Measurements from ENCODE around the gene GALNT2. TPM values are rescaled to one million over a fixed set of nuclear protein-coding genes. Genes with fewer than 3 reads are reported as not detected.

GALNT2 gene
- total and polyA plus RNA-seq, 2 donors (not counting 1 experiment from before 2014, with no cell fraction given): 19.0 to 184 TPM

DNA sequence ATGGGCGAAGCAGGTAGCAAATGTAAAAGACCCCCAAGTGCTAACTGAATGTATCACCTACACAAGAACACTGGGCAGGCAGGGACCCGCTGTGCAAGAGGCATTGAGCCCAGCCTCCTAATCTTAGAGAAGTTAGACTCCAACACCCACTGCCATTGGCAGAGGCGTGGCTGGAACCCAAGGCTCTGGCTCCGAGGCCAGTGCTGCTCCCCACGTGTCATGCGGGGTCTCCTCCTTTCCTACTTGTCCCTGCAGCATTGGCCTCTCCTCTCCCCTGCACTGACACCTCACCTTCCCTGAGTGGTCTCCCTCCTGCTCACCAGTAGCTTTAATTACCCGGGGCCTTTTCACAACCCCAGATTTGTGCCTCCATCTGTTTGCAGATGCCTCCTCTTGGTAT lies 107.0 kb downstream of the GALNT2 start:
- Mint-ChIP-seq H3K9me3 (ENCODE audit: insufficient read depth) (no peaks in the 10 kb centered on the region), H3K27ac (no peak overlapping the region), H3K4me3 (no peak overlapping the region), H3K27me3 (no peaks in the 10 kb centered on the region), H3K4me1 (peaks cover 56% of the 10 kb centered on the region)
- no peak for DNase-seq
- ChIA-PET POLR2A (no interaction called here), CTCF (interaction anchor here (0.8 kb wide), 1 partner anchor 514 kb away, joined by 3 read pairs; no protein-coding TSS in a partner anchor)
- no peak overlapping the region for H2AFZ ChIP-seq (ENCODE audit: insufficient read depth, low read depth, low read length, poor library complexity, severe bottlenecking)
- no peaks in the 10 kb centered on the region for H3K27me3 ChIP-seq (replicated peaks in 1 of 4; ENCODE audit: control extremely low read depth in 1 of 4, control insufficient read depth in 3 of 4, insufficient read depth in 4 of 4, low read length in 3 of 4)
- no peak overlapping the region for H3K4me3 ChIP-seq (ENCODE audit: control extremely low read depth in 1 of 5, extremely low read depth in 1 of 5, insufficient read depth in 1 of 5, low read depth in 2 of 5, low read length in 4 of 5)
- TF ChIP-seq EZH2 (IDR thresholded peaks at IDR 0.05; ENCODE audit: borderline replicate concordance, insufficient read depth, low read depth, low read length, poor library complexity, severe bottlenecking): no peak
- TF ChIP-seq, protein P1, sequence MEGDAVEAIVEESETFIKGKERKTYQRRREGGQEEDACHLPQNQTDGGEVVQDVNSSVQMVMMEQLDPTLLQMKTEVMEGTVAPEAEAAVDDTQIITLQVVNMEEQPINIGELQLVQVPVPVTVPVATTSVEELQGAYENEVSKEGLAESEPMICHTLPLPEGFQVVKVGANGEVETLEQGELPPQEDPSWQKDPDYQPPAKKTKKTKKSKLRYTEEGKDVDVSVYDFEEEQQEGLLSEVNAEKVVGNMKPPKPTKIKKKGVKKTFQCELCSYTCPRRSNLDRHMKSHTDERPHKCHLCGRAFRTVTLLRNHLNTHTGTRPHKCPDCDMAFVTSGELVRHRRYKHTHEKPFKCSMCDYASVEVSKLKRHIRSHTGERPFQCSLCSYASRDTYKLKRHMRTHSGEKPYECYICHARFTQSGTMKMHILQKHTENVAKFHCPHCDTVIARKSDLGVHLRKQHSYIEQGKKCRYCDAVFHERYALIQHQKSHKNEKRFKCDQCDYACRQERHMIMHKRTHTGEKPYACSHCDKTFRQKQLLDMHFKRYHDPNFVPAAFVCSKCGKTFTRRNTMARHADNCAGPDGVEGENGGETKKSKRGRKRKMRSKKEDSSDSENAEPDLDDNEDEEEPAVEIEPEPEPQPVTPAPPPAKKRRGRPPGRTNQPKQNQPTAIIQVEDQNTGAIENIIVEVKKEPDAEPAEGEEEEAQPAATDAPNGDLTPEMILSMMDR (IDR thresholded peaks at IDR 0.05): no peak
- no peaks in the 10 kb centered on the region for H4K20me1 ChIP-seq (ENCODE audit: control insufficient read depth, insufficient read depth, low read length, poor library complexity, severe bottlenecking)
- peaks cover 57% of the 10 kb centered on the region for H3K79me2 ChIP-seq (ENCODE audit: control insufficient read depth, insufficient read depth, low read length)
- H3K9ac ChIP-seq (ENCODE audit: low read length): no peak overlapping the region
- intact Hi-C loops (cut with micrococcal nuclease): no loop called here
- 95% methylated on average over 7 of the region's 7 CpGs for WGBS (ENCODE audit: insufficient coverage)
- peaks cover 0 to 2% of the 10 kb centered on the region in 2 experiments for H3K36me3 ChIP-seq (replicated peaks in 1 of 2; ENCODE audit: control extremely low read depth in 1 of 2, control insufficient read depth in 1 of 2, extremely low read depth in 1 of 2, insufficient read depth in 2 of 2, low read length in 1 of 2)
- H3K4me2 ChIP-seq (replicated peaks; ENCODE audit: low read depth, low read length, poor library complexity, severe bottlenecking): no peak overlapping the region
- no peak for ATAC-seq (ENCODE audit: low read depth)
- no peak overlapping the region for H3K27ac ChIP-seq (ENCODE audit: low read length in 2 of 2)
- H3K4me1 ChIP-seq (ENCODE audit: control insufficient read depth in 2 of 2, insufficient read depth in 2 of 2, low read length in 2 of 2): peaks cover 25 to 31% of the 10 kb centered on the region in 2 donors
- H3K9me3 ChIP-seq (ENCODE audit: control extremely low read depth in 1 of 3, control insufficient read depth in 2 of 3, insufficient read depth in 1 of 3, low read length in 2 of 3): no peaks in the 10 kb centered on the region

DNA sequence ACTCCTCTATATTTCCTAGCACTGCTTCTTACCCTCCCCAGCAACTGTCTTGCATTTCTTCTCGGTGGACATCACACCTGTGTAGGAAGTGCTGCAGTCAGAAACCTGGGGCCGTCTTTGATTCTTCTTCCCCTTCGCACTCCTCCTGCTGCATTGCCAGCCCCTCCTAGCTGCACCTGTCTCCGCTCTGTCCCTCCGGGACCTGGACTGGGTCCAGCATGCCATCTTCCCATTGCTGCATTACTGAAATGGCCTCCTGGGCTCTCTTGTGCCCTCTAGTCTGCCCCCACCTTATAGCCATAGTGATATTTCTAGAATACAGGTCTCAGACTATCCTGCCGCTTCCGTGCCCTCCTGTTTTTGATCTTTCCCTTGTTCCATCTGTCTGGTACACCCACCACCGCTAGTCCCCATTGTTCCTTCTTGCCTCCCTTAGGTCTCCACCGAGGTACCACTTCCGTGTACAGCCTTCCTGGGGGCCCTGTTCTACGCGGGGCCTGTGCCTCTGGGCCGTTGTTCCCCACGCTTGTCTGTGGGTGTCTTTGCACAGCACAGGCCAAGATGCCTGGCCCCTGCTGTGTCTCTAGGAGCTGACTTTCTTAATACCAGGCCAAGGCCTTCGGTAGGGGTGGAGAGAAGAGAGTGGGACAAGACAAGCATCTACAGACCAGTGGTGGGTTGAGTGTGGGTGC lies 107.6 kb downstream of the GALNT2 start:
- no peak overlapping the region for H3K4me3 ChIP-seq (ENCODE audit: control extremely low read depth in 1 of 5, extremely low read depth in 1 of 5, insufficient read depth in 1 of 5, low read depth in 2 of 5, low read length in 4 of 5)
- peaks cover 20 to 26% of the 10 kb centered on the region in 2 donors for H3K4me1 ChIP-seq (ENCODE audit: control insufficient read depth in 2 of 2, insufficient read depth in 2 of 2, low read length in 2 of 2)
- H4K20me1 ChIP-seq (ENCODE audit: control insufficient read depth, insufficient read depth, low read length, poor library complexity, severe bottlenecking): no peaks in the 10 kb centered on the region
- ChIA-PET POLR2A (no interaction called here), CTCF (no interaction called here)
- Mint-ChIP-seq H3K9me3 (ENCODE audit: insufficient read depth) (no peaks in the 10 kb centered on the region), H3K27ac (peak overlapping the region; percentile 46), H3K27me3 (no peaks in the 10 kb centered on the region), H3K4me1 (peaks cover 50% of the 10 kb centered on the region), H3K4me3 (no peak overlapping the region)
- H3K9me3 ChIP-seq (ENCODE audit: control extremely low read depth in 1 of 3, control insufficient read depth in 2 of 3, insufficient read depth in 1 of 3, low read length in 2 of 3): no peaks in the 10 kb centered on the region
- no peak overlapping the region for H3K27ac ChIP-seq (ENCODE audit: low read length in 2 of 2)
- no peak overlapping the region for H3K9ac ChIP-seq (ENCODE audit: low read length)
- WGBS (ENCODE audit: insufficient coverage): 89% methylated on average over 15 of the region's 15 CpGs
- H3K36me3 ChIP-seq (replicated peaks in 1 of 2; ENCODE audit: control extremely low read depth in 1 of 2, control insufficient read depth in 1 of 2, extremely low read depth in 1 of 2, insufficient read depth in 2 of 2, low read length in 1 of 2): peaks cover 0 to 2% of the 10 kb centered on the region in 2 experiments
- no peak for ATAC-seq (ENCODE audit: low read depth)
- H3K79me2 ChIP-seq (ENCODE audit: control insufficient read depth, insufficient read depth, low read length): peaks cover 52% of the 10 kb centered on the region
- DNase-seq: no peak
- peak overlapping the region; percentile 28 for H3K4me2 ChIP-seq (replicated peaks; ENCODE audit: low read depth, low read length, poor library complexity, severe bottlenecking)
- H3K27me3 ChIP-seq (replicated peaks in 1 of 4; ENCODE audit: control extremely low read depth in 1 of 4, control insufficient read depth in 3 of 4, insufficient read depth in 4 of 4, low read length in 3 of 4): no peaks in the 10 kb centered on the region
- intact Hi-C loops (cut with micrococcal nuclease): no loop called here
- TF ChIP-seq, protein P1 (IDR thresholded peaks at IDR 0.05): no peak
- no peak for TF ChIP-seq EZH2 (IDR thresholded peaks at IDR 0.05; ENCODE audit: borderline replicate concordance, insufficient read depth, low read depth, low read length, poor library complexity, severe bottlenecking)
- H2AFZ ChIP-seq (ENCODE audit: insufficient read depth, low read depth, low read length, poor library complexity, severe bottlenecking): no peak overlapping the region
